GOT3 (cell line): ENCODE results near the gene ARHGEF35.
"Not testable (repeated sequence)": the region's sequence is repeated elsewhere in the genome, so short reads cannot be mapped to it uniquely, and the experiment has no call there.

ENCODE experiments used
- DNase-seq: peaks from one replicate; lab custom pipeline; 2025; ENCODE audit warnings: mixed read lengths; lab: John Stamatoyannopoulos, UW

ARHGEF35 gene

GRCh38 chr7:144178380-144179164 lies 17.1 kb downstream of the ARHGEF35 start:
- DNase-seq: not testable (repeated sequence)

- DNase-seq: no peak
Observed at GRCh38 chr7:144174613-144175012, 21.0 kb downstream of the ARHGEF35 start.

DNA sequence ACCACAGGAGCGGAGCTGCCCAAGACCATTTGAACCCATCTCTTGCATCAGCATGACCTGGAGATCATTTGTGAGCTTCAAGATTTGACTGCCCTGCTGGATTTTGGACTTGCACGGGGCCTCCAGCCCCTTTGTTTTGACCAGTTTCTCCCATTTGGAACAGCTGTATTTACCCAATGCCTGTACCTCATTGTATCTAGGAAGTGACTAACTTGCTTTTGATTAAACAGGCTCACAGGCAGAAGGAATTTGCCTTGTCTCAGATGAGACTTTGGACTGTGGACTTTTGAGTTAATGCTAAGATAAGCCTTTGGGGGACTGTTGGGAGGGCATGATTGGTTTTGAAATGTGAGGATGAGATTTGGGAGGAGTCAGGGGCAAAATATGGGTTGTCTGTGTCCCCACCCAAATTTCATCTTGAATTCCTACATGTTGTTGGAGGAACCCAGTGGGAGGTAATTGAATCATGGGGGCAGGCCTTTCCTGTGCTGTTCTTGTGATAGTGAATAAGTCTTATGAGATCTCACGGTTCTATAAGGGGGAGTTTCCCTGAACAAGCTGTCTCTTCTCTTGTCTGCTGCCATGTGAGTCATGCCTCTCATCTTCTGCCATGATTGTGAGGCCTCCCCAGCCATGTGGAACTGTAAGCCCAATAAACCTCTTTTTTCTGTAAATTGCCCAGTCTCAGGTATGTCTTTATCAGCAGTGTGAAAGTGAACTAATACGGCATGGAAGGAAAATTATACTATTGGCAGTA lies 23.9 kb downstream of the ARHGEF35 start:
- DNase-seq: not testable (repeated sequence)

- DNase-seq: no peak
Observed at GRCh38 chr7:144164784-144165183, 30.8 kb downstream of the ARHGEF35 start.

DNA sequence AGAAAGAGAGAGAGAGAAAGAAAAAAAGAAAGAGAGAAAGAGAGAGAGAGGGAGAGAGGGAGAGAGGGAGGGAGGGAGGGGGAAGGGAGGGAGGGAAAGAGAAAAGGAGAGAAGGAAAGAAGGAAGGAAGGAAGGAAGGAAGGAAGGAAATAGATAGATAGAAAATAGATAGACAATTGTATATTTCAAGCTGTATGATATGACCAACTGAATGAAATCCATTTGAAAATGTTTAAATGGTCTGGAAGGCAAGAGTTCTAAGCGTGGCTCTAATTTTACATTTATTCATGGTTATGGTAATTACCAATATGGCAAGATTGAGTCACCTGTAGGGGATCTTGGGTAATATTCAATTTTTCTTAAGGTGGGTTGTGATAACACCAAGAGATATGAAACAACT lies 36.8 kb downstream of the ARHGEF35 start:
- no peak for DNase-seq

- no peak for DNase-seq
Observed at GRCh38 chr7:144148224-144148827, 47.3 kb downstream of the ARHGEF35 start.

DNA sequence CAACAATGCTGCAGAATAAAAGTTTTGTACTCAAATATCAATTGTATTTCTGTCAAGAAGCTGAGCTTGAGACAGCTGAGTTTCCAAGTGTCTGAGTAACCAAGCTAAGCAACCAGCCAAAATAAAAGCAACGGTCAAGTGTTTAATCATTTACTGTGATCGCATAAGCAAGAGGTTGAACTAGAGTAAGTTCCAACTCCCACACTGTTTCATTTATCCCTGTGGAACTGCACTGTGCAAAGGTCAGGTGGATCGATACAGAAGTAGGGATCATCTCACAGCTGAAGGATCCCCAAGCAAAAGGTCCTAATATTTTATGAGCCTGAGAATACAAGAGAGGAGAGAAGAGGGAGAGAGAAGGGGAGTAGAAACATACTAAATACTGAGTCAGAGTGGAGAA lies 51.2 kb downstream of the ARHGEF35 start:
- DNase-seq: no peak

GRCh38 chr7:144142187-144142586 lies 53.4 kb downstream of the ARHGEF35 start:
- no peak for DNase-seq

DNA sequence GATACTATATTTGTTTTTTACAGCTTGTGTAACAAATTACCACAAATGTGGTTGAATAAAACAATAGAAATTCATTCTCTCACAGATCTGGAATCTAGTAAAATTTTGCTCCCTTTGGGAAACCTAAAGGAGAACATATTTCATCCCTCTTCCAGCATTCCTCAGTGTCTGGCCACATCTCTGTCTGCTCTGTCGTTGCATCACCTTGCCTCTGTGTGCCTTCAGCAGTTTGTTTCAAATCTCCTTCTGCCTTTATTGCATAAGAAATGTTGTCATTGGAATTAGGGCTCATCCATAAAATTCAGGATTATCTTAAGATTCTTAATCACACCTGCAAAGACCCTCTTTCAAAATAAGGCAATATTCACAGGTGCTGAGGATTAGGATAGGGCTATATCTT lies 58.1 kb downstream of the ARHGEF35 start:
- DNase-seq: no peak
